Measurements from ENCODE around the gene SDCBP2.

SDCBP2 gene

DNA sequence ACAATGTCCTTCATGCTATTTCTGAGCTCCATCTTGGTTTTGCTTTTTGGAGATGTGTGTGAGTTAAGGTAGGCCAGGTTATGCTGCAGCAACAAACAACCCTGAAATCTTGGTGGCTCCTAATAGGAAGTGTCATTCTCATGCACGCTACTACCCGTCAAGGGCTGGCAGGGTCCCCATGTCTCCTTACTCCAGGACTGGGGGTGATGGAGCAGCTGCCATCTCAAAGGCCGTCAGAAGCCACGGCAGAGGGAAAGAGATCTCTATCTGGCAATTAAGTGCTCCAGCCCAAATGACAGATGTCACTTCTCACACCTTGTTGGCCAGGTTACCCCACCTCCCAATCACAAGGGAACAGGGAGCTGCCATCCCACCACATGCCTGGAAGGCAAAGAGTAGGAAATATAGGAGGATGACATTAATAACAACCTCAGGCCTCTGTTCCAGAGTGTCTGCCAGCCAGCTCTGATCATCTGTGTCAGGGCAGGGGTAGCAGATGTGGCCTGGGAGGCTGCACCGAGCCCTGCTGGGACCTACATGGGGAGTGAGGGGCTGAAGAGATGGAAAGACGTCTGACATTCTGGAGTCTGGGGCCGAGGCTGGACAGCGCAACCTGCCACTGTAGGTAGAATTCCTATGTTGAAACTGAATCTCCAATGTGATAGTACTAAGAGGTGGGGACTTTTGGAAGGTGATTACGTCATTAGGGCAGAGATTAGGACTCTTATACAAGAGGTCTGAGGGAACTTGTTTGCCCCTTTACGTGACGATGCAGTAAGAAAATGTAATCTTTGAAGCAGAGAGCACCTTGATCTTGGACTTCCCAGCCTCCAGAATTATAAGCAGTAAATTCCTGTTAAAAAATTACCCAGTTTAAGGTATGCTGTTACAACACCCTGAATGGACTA, 4.8 kb upstream of the SDCBP2 start:
- in situ Hi-C loops (cut with HindIII; ENCODE audit: low pct_ligation_motif_present, low pct_unique_long_range_greater_than_20kb, low sequenced_read_pairs), result no loop called here
- DNase-seq, result no peak

DNA sequence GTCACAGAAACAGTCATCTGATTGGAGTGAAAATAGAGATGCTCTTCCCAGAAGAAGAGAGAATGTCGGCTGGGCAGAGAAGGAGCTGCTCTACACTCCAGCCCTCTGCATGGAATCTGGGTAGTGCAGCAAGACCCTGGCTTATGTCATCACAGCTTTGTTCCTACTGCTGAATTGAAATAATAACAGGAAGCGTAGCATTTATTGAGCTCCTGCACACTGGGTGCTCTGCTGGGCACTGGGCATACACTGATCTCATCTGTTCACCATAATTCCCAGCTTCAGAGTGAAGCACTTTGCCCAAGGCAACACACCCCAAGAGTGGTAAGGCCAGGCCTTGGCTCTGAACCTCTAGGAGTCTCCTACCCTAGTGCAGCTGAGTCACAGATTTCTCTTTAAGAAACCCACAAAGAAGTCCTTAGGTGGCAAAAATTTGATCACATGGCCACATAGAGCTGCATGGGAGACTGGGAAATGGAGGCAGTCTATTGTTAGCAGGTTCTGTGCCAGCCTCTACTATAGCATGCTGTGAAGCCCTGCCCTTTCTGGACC, 3.9 kb upstream of the SDCBP2 start:
- in situ Hi-C loops (cut with HindIII; ENCODE audit: low pct_ligation_motif_present, low pct_unique_long_range_greater_than_20kb, low sequenced_read_pairs), result no loop called here
- no peak for DNase-seq

DNA sequence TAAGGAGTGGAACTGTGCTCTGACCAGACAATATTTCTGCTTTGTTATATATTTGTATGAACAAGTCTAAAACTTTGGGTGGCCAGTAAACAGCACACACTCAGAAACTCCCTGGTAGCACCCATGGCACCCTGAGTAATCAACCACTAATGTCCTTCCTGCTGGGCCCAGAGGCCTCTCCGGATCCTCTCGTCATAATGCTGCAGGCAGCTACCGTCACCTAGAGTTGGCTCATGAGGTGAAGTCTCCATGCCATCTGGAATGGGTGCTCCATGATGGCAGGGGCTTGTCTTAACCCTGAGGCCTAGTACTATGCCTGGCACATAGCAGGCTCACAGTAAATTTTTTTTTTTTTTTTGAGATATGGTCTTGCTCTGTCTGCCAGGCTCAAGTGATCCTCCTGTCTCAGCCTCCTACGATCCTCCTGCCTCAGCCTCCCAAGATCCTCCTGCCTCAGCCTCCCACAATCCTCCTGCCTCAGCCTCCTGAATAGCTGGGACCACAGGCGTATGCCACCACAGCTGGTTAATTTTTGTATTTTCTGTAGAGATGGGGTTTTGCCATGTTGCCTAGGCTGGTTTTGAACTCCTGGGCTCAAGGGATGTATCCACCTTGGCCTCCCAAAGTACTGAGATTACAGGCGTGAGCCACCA, 3.0 kb upstream of the SDCBP2 start:
- in situ Hi-C loops (cut with HindIII; ENCODE audit: low pct_ligation_motif_present, low pct_unique_long_range_greater_than_20kb, low sequenced_read_pairs), result no loop called here
- no peak for DNase-seq

DNA sequence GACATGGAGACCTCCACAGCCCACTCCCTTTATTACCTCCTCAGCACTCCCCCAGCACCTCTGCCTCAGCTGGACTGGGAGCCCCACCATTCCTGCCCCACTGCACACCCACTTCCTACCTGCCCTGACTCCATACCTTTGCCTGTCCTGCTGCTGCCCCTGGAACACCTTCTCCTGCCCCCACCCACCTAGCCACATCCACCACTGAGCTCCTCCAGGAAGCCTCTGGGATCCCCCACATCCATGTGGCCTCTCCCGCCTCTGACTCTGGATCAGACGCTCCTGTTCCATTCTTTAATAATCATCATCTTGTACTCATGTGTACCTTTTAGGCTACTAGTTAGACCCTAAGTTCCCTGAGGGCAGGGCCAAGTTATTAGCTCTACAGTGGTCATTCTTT, 2.2 kb upstream of the SDCBP2 start:
- in situ Hi-C loops (cut with HindIII; ENCODE audit: low pct_ligation_motif_present, low pct_unique_long_range_greater_than_20kb, low sequenced_read_pairs), result no loop called here
- no peak for DNase-seq

DNA sequence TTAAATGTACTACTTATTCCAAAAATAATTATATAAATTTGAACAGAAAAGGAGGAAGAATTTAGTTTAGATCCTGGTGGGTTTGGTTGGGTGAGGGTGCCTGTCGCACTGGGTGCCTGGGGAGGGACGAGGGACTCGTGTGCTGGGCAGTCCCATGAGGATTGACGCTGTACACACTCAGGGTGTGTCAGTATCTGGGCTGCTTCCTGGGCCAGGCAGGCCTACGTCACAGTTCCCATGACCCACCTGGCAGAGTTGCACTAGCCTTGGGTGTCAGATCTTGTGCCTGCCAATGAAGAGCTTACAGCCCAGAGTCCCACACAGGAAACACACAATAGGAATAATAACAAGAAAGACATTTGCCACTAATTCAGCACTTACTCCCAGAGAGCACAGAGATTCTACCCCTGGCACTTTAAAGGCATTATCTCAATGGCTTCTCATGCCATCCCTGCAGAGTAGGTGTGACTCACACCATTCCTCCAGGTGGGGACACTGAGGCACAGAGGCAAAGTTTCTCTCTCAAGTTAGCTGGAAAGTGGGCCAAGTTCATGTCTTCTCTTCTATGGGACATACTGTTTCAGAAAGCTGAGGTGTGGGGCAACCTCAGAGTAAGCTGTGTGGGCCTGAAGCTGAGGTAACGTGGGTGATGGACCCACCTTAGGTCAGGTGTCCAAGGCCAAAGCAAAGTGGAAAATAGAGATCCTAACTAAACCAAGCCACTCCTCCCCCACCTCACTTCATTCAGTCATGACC, 1.3 kb upstream of the SDCBP2 start:
- in situ Hi-C loops (cut with HindIII; ENCODE audit: low pct_ligation_motif_present, low pct_unique_long_range_greater_than_20kb, low sequenced_read_pairs), result no loop called here
- no peak for DNase-seq

DNA sequence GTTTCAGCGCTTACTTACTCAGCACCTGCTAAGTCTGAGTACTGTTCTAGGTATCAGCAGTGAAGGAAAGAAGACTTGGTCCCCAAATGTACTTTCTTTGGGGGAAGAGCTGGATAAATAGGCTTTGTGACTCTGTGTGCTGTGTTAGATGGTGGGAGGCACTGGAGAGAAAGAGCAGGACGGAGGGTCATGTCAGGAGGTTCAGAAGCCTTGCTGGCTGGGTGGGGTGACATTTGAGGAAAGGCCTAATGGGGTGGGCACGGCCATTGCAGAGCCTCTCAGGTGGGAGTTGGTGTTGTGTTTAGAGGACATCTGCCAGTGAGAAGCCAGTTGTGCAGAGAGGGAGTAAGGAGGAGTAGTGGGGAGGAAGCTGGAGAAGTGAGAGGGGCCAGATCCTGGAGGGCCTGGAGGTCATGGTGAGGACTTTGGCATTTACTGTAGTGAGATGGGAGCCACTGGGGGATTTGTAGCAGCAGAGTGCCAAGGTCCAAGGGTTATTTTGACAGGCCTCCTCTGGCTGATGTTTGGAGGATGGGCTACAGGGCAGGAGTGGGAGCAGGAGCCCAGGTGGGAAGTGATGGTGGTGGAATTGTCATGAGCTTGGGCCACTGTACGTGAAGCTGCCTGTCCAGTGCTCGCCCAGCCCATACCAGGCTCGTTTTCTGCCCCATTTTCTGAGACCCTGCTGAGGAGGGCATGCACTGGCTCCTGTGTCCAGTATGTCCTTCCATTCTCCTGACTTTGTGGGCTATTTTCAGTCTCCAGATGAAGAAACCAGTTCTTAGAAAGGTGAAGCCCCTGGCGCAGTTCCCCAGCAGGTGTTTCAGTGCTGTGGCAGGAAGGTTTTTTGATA, 886 bp downstream of the SDCBP2 start:
- in situ Hi-C loops (cut with HindIII; ENCODE audit: low pct_ligation_motif_present, low pct_unique_long_range_greater_than_20kb, low sequenced_read_pairs), result no loop called here
- DNase-seq, result no peak

DNA sequence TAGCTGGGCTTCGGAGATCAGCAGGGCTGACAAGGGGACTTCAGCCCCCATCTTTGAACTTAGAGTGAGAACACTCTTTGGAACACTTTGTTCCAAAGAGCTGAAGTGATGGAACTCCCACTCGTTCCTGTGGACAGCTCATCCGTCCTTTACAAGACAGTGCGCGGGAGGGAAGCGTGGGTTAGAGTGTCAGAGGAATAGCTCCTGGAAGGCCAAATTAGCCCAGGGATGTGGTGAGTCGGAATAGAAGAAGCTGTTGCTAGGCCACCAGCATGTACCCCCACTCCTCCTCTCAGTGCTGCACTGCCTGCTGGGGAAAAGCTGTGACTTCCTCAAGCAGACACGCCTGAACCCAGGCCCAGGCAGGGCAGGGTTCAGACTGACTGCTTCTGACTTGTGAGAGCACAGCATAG, 1.7 kb downstream of the SDCBP2 start:
- in situ Hi-C loops (cut with HindIII; ENCODE audit: low pct_ligation_motif_present, low pct_unique_long_range_greater_than_20kb, low sequenced_read_pairs), result no loop called here
- no peak for DNase-seq

DNA sequence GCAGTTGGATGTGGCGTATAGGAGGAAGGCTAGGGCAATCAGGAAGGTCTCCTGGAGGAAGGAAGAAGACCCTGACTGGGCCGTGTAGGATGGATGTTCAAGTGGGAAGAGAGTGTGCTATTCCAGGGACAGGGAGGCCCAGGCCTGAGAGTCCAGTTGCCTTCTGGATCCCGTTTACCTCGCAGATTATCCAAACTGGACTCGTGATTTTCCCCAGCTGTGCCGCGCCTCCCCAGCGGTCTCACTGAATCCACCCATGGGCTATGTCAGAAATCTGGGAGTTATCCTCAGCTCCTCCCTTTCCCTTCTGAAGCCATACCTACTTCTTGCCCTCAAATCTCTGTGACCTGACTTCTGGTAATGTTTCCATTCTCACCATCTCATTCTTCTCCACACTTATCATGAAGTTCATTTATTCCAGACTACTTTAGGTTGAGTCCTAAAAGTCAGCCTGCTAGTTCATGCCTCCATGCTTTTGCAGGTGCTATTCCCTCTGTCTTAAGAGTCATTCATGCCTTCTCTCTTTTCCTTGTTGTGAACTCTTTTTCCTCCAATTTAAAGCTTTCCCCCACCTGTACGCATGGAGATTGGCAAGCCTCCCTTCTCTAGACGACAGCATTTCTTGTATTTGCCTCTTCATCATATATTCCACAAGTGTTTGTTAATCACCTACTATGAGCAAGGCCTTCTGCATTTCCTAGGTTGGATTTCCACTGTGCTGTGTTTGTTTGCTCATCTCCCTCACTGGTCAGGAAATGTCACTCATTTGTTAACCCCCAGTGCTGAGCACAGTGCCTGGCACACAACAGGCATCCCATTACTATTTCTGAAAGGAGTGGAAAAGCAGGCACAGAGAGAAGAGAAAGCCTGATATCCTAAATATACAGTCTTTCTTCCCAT, 2.7 kb downstream of the SDCBP2 start:
- no peak for DNase-seq
- in situ Hi-C loops (cut with HindIII; ENCODE audit: low pct_ligation_motif_present, low pct_unique_long_range_greater_than_20kb, low sequenced_read_pairs), result no loop called here

DNA sequence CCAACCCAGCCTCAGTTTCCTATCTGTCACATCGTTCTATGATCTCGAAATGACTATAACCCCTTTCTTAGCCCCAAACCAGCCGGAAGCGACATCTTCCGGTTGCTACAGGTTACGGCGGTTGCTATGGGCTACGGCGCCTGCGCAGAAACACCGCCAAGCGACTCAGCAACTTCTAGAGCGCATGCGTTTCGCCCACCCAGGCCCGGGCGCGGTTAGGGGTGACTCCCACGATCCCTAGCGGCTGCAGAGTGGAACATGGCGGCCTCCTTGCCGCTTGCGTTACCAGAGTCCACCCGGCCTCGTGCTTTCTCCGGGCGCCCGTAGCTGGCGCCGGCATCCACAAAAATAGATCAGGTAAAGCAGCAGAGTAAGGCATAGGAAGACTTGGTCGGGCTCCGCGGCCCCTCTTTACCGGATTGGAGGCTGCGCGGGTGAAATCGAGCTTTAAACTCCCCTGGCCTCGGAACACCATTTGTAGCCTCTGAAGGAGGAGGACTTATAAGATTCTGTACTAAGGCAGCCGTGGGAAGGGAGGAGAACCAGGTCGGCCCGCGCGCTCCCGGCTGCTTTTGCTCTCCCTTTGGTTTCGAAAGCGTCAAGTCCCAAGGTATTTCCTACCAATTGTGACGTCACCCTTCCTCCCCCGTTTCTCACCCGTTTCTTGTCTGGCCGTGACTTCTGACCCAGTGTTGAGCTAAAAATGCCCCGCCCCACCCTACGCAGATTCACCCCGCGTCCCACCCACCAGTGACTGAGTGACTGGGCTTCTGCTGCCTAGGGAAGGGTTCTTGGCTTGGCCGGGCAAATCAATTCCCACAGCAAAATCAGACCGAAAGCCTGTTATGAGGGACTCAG, 3.5 kb downstream of the SDCBP2 start:
- peak; percentile 93 for DNase-seq
- in situ Hi-C loops (cut with HindIII; ENCODE audit: low pct_ligation_motif_present, low pct_unique_long_range_greater_than_20kb, low sequenced_read_pairs), result no loop called here

DNA sequence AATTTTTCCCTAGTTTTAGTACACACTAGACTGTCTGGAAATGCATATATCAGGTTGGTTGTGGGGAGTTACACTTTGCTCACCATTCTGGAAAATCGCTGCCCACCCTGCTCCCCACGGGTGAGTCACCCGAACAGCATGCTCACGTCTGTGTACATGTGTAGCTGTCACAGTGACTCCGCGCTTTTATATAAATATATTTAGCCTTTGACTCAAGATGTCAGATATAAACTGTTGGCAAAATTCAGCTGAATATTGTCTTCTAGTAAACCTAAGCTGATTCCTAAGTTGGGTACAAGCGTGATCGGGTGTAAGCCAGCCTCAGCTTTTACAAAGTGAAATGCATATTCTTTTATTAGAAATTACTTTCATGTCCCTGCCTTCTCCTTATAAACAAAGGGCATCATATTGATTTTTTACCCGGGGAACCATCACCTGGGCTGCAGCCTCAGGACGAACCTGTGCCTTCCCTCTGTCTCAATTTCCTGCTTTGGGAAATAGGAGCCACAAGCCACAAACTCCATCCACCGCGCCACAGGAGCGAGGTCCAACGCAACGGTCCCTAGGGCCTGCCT, 4.3 kb downstream of the SDCBP2 start:
- peak; percentile 8 for DNase-seq
- in situ Hi-C loops (cut with HindIII; ENCODE audit: low pct_ligation_motif_present, low pct_unique_long_range_greater_than_20kb, low sequenced_read_pairs), result loop anchor here (25.0 kb wide), 1 partner anchor 113 kb away; no protein-coding TSS in a partner anchor

DNA sequence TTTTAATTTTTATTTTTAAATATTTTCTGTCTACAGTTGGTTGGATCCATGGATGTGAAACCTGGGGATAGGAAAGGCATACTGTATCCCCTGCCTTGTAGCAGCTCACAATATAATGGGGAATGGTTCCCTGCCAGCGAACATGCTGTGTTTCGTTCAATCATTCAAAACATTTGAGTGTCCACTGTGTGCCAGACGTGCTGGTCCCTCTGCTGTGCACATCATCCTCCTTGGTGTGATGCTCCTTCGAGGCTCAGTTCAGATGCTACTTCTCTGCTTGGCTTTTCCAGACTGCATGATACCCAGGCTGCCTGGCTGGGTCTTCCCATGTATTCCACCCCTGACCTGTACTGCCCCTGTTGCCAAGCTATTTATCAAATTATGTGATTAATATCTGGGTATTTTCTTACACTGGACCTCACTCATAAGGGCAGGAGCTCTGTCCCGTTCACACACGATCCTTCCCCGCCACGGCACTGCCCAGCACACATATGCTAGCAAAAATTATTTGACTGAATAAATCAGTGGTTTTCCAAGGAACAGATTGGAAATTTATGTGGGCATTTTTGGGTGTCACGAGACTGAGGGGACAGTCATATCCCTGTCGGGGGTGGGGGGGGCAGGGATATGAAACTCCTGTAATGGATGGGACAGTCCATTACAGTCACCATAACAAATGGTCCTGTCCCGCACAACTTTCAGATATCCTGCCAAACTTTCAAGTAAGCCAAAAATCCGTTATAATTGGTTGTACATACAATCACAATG, 4.9 kb downstream of the SDCBP2 start:
- DNase-seq, result no peak
- in situ Hi-C loops (cut with HindIII; ENCODE audit: low pct_ligation_motif_present, low pct_unique_long_range_greater_than_20kb, low sequenced_read_pairs), result loop anchor here (25.0 kb wide), 1 partner anchor 113 kb away; no protein-coding TSS in a partner anchor

DNA sequence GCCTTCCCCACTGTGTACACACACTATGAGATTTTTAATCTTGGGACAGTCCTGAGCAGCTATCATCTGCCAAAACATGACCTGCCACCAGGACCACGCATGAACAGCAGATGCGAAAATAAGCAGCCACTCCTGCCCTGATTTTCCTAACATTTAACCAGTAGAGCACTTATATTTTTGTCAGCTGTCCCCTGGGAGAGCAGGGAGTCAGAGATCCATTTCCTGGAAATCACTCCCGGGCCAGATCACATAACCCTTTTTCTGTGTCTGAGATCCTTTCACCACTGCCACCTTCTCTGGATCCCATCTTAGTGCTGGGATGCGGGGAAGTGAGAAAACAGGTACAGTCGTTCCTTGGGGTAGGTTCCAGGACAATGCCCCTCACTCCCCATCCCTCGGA, 5.7 kb downstream of the SDCBP2 start:
- in situ Hi-C loops (cut with HindIII; ENCODE audit: low pct_ligation_motif_present, low pct_unique_long_range_greater_than_20kb, low sequenced_read_pairs), result loop anchor here (25.0 kb wide), 1 partner anchor 114 kb away; no protein-coding TSS in a partner anchor
- DNase-seq, result no peak

DNA sequence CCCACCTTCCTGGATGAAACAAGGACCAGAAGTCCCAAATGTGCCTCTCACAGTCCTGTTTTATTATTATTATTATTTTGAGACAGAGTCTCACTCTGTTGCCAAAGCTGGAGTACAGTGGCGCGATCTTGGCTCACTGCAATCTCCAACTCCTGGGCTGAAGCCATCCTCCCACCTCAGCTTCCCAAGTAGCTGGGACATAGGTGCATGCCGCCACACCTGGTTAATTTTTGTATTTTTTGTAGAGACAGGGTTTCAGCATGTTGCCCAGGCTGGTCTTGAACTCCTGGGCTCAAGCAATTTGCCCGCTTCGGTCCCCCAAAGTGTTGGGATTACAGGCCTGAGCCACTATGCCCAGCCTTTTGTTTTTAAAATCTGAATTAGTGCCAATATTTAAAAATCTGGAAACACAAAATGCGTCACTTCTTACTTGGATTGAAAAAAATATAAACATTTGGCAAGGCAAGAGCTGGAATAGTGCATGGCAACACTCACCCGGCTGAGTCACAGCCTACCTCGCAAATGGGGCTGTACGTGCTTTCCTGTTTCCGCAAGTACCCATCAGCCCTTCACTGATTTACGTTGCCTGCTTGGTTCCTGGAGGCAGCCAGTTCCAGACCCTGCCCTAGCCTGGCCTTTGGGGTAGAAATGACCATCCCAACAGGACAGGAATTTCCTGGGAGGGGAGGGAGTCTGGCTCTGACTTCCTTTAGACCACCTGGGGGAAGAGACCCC, 6.3 kb downstream of the SDCBP2 start:
- no peak for DNase-seq
- in situ Hi-C loops (cut with HindIII; ENCODE audit: low pct_ligation_motif_present, low pct_unique_long_range_greater_than_20kb, low sequenced_read_pairs), result loop anchor here (25.0 kb wide), 1 partner anchor 115 kb away; no protein-coding TSS in a partner anchor

DNA sequence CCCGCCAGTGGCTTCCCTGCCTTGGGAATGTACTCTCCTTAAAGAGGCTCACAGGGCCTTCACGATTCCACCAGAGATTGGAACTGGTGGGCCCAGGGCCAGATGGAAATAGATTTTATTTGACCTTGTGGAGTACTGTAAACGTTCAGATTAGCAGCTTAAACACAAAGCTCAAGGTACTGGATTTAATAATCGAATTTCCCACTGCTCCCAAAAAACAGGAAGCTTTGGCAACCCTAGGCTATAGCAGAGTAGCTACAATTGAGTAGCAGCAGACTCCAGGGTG, 7.3 kb downstream of the SDCBP2 start:
- DNase-seq, result no peak
- in situ Hi-C loops (cut with HindIII; ENCODE audit: low pct_ligation_motif_present, low pct_unique_long_range_greater_than_20kb, low sequenced_read_pairs), result loop anchor here (25.0 kb wide), 1 partner anchor 116 kb away; no protein-coding TSS in a partner anchor
